RPMI7951 (cell line): Measurements from ENCODE around the gene CHMP4A. TPM values are rescaled to one million over a fixed set of nuclear protein-coding genes. Genes with fewer than 3 reads are reported as not detected.
"Not testable (repeated sequence)": the region's sequence is repeated elsewhere in the genome, so short reads cannot be mapped to it uniquely, and the experiment has no call there.

Experiments
- DNase-seq: peaks from one replicate; pipeline ENCODE4 v3.0.0-alpha.2; 2012; ENCODE audit warnings: low read depth
- total RNA-seq: library from RNA; depleted of rRNA; stranded (reverse); fragments of >200 nt; shearing (Covaris generic); gene quantifications from 2 replicates; pipeline ENCODE4 v1.2.3, GENCODE V29; 2014

Gene CHMP4A
- total RNA-seq, 1 experiment from 2014 or later: 13.5 TPM

DNA sequence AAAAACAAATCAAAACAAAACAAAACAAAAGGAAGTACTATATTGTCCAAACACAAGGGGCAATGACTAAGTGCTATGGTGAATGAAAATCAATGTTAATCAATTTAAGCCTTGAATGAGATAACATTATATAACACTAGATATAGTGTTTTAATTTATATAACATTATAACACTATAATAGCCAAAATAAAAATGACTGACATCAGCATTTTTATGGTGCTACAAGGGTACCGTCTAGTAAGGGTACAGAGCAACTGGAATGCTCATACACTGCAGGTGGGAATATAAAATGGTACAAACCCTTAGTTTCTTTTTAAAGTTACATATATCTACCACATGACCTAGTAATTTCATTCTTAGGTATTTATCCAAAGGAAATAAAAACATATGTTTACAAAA lies 13.2 kb upstream of the CHMP4A start:
- no peak for DNase-seq

DNA sequence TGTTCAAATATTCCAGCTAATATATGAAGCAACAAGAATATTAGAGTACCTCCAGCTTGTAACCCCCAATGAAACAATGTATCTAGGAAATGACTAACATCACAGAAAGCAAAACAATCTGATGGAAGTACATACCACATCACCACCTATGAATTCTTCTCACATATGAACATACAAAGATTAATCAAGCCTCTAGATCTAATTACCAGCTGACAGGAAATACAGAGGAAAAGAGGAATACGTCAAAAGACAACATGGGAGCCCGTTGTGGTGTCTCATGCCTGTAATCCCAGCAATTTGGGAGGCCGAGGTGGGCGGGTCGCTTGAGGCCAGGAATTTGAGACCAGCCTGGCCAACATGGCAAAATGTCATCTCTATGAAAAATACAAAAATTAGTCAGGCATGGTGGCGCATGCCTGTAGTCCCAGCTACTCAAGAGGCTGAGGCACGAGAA lies 11.4 kb upstream of the CHMP4A start:
- no peak for DNase-seq

DNA sequence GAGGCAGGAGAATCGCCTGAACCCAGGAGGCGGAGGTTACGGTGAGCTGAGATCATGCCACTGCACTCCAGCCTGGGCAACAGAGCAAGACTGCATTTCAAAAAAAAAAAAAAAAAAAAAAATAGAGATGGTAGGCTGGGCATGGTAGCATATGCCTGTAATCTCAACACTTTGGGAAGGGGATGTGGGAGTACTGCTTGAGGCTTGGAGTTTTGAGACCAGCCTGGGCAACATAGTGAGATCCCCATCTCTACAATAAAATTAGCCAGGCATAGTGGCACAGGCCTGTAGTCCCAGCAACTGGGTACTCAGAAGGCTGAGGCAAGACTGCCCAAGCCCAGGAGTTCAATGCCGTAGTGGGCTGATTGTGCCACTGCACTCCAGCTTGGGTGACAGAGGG lies 9.7 kb upstream of the CHMP4A start:
- not testable (repeated sequence) for DNase-seq

DNA sequence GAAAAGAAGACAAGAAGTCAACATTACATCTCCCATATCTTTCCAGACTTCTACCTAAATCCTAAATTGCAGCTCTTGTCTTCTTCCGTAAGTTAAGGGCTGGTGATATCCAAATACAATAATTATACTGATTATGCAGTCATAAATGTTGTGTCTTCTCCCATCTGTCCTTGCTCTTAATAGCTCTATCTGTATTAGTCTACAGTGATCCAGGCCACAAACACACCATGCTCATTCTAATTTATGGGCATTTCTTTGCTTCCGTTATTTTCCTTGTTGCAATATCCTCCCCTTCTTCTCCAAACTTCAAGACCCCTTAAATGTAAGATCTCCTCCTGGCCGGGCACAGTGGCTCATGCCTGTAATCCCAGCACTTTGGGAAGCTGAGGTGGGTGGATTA lies 6.2 kb upstream of the CHMP4A start:
- no peak for DNase-seq

DNA sequence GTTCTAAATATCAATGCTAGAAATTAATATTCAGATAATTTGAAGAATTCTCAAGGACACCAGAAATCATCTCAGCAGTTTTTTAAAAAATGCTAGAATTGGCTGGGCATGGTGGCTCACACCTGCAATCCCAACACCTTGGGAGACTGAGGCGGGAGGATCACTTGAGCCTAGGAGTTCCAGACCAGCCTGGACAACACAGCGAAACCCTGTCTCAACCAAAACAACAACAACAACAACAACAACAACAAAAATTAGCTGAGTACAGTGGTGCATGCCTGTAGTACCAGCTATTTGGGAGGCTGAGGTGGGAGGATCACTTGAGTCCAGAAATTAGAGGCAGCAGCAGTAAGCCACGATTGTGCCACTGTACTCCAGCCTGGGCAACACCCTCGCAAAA lies 5.8 kb upstream of the CHMP4A start:
- DNase-seq: no peak

DNA sequence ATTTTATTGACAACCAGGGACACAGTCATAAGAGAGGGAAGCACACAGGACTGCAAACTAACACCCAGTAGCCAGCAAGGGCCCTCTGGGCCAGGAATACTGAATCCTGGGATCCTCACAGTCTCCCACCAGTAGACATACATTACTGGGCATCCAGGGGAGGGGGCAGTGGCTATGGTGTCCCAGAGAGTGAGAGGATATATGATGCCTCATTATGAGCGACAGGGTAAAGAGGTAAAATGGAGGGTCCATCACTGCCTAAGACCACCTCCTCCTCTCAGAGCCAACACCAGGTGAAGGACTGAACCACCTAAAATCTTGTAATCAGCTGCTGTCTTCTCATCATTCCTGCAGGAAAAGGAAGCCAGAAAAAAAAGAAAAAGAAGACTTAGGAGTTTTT lies 3.6 kb upstream of the CHMP4A start:
- DNase-seq: not testable (repeated sequence)

DNA sequence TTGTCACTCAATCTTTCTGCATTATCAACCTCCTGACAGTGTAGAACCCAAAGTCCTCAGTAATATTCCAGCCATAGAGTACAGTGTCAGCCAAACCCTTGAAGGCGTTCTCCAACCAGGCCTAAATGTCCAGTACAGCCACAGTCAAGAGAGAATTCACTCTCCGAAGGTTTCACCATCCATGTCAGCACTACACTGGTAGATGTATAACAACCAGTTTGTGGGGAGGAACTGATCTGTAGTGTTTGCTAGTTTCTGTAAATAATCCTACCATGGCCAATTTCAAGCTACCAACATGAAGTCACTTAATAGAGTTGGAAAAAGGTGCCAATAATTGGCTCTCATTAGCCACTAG lies 3.0 kb upstream of the CHMP4A start:
- DNase-seq: no peak

DNA sequence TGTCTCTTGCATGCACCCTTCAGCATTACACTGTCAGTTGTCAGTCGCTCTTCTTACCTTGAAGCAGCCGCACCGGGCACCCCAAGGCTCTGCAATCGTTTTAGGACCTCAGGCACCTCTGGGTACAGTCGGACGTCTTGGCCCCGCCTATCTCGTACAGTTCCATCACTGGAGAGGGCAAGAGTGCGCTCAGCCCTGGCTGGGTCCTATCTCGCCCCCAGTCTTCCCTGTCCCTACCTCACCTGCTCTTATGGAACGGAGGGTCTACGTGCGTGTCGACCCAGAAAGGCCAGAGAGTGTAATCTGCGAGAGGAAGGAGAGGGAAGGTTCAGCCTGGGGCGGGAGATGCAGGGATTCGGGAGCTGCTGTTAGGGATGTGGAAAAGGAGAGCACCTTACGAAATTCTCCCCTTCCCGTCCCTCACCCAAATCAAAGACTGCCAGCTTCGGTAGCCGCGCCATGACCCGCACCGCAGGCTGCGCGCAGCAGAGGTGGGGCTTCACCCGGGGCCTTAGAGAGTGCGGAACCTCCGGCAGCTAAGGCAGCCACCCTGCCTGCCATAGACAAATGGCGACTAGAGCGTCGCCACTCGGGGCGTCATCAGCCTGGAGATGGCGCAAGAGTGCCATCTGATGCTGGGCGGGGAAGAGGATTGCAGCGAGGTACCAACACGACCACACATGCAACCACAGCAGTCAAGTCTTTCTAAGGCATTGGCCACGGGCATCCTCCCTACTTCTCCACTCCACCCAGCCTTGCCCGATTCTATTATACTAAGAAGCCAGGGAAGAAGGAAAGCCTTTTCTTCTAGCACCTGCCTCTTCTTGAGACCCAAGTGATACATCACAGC lies 2.4 kb upstream of the CHMP4A start, which contains the start of gene MDP1:
MDP1 (minus strand) TSS at position 572 of the 850 bp plus-strand sequence; CDS start at position 461, 111 bp downstream.
- DNase-seq: peak; percentile 84

DNA sequence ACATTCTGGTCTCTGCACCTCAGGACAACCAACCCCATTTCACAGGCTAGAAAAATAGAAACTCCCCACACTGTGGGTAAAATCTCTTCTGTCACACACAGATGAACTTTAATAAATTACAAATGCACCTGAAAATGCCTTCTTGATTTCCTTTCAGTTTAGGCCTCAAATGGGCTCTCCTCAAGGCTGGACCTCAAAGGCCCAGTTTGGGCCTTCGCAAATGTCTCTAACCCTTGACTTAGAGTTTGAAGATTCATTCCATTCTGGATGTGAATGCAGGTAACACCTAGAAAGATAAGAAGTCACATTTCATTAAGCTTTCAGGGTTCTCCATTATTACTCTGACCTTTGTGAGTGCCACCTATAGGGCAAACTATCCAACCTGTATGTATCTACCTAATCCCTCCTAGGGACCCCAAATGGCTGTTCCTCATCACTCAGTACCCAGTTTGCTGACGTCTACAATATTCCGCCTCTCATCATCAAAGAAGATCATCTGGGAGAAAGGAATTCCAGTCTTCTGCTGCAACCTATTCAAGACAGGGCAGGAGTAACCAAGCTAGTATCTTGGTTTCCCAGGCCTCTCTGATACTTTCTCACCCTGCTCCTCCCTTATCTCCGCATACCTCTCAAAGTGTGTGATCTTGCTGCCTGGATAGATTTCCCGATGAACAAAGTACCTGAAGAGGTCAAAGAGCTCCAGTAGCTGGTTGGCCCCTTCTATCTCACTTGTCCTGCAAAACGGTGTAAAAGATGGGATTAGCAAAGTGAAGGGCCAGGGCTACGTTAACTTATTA lies 776 bp upstream of the CHMP4A start:
- no peak for DNase-seq

DNA sequence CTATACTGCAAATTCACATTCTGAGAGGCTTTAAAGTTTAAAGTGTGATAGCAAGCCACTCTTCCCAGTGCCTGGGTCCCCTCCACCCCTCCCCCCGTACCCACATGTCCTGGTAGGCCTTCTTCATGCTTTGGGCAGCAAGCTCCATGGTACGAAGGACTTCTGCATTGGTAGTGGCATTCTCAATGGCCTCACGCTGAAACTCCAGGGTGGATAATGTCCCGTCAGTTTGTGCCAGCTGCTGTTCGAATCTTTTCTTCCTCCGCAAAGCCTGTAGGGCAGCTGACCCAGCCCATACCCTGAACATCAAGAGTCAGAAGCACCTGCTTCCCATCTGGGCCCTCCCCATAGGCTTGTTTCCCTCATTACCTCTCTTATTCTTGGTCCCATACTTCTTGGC lies 2.0 kb downstream of the CHMP4A start:
- no peak for DNase-seq

DNA sequence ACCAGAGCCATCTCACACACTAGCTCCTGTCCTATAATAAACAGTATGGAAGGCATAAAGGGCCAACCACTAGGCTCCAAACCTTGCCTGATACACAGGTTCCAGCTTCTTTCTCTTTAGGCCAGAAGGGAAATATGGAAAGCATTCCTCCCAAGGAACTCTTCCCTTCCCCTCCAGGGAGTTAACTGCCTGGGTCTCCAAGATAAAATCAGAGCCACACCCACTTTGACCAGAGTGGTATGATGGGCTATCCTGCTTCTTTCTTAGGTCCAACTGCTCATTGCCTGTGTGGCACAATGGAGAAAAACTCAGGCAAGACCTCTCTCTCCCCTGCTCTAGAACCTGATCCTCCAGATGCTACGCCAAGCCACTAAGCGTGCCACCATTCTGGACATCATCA lies 5.7 kb downstream of the CHMP4A start:
- DNase-seq: no peak

DNA sequence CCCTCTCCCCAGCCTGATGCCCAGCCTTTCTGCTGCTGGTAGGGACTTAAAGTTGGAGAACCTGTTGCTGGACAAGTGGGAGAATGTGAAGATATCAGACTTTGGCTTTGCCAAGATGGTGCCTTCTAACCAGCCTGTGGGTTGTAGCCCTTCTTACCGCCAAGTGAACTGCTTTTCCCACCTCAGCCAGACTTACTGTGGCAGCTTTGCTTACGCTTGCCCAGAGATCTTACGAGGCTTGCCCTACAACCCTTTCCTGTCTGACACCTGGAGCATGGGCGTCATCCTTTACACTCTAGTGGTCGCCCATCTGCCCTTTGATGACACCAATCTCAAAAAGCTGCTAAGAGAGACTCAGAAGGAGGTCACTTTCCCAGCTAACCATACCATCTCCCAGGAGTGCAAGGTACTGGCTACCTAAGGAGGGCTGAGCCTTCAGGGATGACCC lies 6.2 kb downstream of the CHMP4A start:
- no peak for DNase-seq

DNA sequence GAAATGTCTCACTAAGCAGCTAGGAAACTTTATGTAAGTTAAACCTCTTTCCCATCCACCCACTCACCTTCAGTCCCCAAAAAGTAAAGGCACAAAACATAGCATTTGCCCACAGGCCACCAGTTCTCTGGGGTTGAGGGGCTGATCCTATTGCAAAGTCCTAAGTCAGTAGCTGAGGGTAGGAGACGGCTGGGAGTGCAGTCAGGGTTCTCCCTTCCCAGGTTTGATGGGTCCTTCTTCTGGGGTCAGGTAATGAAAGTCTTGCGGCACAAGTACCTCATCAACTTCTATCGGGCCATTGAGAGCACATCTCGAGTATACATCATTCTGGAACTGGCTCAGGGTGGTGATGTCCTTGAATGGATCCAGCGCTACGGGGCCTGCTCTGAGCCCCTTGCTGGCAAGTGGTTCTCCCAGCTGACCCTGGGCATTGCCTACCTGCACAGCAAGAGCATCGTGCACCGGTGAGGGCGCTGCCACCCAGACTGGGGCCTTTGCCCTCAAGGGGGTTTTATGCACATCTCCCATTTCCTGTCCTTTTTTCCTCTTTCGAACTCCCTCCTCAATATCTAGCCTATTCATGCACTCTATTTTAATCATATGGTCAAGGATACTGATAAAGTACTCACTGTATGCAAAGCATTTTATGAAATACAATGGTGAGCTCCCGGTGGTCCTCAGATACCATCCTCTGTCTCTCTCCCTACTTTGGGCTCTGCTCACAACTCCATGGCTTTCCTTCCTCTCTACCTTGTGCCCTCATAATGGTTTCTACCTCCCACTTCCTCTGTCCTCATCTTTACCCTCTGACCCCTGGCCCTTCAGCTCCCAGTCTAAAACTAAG lies 6.8 kb downstream of the CHMP4A start:
- no peak for DNase-seq

DNA sequence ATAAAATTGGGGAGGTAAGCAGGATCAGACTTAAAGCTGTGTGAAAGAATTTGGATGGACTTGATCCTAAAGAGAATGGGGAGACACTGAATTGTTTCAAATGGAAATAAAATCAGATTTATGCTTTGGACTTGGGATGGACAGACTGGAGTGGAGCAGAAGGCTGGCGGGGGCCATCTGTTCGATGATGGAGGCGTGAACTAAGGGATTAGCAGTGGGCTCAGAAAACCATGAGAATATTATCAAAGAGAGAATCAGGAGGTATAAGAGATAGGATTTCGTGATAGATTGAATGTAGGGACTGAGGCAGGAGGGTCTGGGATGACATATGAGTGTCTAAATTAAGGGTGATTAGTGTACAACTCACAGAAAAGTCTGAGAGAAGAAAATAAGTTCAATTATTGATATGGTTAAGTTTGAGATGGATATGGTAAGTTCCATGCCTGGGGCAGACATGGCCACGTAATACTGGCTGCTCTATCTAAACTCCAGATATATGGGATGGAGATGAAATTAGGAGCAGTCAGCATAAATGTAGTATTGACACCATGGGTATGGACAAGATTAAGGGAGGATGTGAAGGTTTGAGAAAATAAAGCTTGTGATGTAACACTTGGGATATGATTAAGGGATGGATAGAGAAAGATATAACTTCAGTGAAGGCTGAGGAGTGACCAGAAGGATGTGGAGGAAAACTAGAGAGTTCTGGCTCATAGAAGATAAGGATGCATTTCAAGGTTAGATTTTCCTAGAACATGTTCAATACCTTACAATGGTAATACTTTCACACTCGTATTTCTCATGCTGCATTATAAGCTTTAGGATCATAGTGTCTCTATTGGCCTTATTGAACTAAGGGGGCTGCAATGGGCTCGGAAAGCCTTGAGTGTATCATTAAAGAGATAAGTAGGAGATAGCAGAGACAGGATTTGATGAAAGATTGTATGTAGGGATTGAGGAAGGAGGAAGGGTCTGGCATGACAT lies 8.8 kb downstream of the CHMP4A start:
- DNase-seq: no peak

DNA sequence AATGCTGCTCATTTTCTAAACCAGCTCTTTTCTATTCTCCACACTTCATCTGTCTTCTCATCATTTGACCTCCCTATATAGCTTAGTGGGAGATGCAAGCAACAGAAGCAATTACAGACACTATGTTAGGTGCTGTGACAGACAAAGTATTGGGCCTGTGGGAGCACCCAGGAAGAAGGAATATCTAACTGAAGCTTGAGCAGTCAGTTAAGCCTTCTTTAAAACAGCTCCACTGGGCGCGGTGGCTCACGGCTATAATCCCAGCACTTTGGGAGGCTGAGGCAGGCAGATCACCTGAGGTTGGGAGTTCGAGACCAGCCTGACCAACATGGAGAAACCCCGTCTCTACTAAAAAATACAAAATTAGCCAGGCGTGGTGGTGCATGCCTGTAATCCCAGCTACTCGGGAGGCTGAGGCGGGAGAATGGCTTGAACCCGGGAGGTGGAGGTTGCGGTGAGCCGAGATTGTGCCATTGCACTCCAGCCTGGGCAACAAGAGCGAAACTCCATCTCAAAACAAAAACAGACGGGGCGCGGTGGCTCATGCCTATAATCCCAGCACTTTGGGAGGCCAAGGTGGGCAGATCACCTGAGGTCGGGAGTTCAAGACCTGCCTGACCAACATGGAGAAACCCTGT lies 9.9 kb downstream of the CHMP4A start:
- DNase-seq: not testable (repeated sequence)

DNA sequence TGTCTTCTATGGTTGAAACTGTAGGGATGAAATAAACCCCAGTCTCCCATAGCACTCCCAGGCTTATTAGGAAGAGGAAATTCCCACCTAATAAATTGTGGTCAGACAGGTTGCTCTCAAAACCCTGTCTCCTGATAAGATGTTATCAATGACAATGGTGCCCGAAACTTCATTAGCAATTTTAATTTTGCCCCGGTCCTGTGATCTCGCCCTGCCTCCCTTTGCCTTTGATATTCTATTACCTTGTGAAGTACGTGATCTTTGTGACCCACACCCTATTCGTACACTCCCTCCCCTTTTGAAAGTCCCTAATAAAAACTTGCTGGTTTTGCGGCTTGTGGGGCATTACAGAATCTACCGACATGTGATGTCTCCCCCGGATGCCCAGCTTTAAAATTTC lies 10.8 kb downstream of the CHMP4A start:
- not testable (repeated sequence) for DNase-seq

DNA sequence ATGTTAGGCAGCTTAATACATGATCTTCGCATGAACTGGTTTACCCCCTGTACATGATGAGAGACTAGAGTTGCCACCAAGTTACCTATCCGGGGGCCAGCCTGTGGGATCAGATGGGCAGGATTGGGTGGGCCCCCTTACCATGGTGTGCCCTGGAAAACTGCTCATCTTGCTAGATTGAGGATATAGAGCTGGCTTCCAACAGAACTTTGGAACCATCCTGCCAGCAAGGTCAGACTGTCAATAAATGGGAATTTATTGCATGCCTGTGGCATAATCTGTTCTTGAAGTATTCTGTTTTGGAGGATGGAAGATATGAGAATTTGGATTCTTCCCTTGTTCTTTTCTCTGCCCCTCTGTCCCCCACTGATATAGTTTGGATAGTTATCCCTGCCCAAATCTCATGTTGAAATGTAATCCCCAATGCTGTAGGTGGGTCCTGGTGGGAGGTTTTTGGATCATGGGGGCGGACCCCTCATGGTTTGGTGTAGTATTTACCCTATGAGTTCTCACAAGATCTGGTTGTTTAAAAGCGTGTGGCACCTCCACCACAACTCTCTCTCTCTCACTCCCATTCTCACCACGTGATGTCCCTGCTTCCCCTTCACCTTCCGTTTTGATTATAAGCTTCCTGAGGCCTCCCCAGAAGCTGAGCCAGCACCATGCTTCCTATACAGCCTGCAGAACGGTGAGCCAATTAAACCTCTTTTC lies 14.3 kb downstream of the CHMP4A start:
- DNase-seq: no peak

DNA sequence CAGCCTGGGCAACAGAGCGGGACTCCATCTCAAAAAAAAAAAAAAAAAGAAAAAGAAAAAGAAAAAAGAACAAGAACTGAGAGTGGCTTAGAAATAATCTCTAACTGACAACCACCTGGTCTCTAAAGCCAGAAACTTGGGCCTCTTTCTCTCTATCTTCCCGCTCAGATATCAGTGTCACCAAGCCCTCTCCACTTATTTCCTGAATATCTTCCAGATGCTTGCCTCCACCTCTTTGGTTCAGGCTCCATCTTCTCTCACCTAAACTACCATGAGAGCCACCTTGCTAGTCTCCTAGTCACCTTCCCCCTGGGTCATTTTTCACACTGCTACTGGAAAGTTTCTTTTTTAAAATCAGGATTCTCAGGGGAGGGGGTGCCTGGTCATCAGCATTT lies 16.2 kb downstream of the CHMP4A start:
- DNase-seq: no peak
